Measurements from ENCODE around the gene THSD4. TPM values are rescaled to one million over a fixed set of nuclear protein-coding genes. Genes with fewer than 3 reads are reported as not detected.
A peak's percentile ranks its signal among the peaks of the same experiment; 100 is the strongest.

THSD4 gene
- total and polyA plus RNA-seq, 2 of the 4 experiments (the other 2 are of a cell fraction): 25.5 to 31.1 TPM

DNA sequence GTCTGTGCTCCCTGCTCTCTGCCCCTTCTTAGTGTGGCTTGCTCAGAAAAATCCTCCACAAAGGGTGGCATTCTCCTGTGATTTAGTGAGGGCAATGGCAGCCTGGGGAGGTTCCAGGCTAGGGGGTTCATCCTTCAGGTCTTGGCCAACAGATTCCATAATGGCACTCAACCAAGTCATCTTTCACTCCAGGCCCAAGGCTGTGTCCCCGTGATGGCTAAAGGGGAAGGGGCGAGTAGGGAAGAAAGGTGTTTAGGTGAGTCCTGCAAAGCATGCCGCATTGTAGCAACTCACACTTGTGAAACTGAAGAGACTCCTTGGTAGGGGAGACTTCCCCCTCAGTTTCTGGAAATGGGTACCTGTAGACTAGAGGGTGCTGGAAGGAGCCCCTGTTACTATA is 105.6 kb downstream of the THSD4 start:
- H3K56ac ChIP-seq (ENCODE audit: extremely low read depth, insufficient read depth, low read length): no peak overlapping the region; the same call in 1 of the 2 replicates
- peak overlapping the region; percentile 40 to 78; a peak in 3 of 4 replicates for H4K8ac ChIP-seq (ENCODE audit: low read depth in 2 of 2, low read length in 2 of 2)
- no peaks in the 10 kb centered on the region for H4K20me1 ChIP-seq (ENCODE audit: insufficient read depth, low read length)
- no peak overlapping the region for H3K9ac ChIP-seq (ENCODE audit: low read depth, low read length)
- in situ Hi-C loops (cut with MboI; ENCODE audit: low sequenced_read_pairs): no loop called here
- TF ChIP-seq CEBPB (IDR thresholded peaks at IDR 0.05; ENCODE audit: low read depth, low read length) (no peak), POLR2A (IDR thresholded peaks at IDR 0.05; ENCODE audit: low read depth, low read length) (no peak), MXI1 (IDR thresholded peaks at IDR 0.05; ENCODE audit: borderline replicate concordance, low read depth, low read length) (no peak), MAZ (IDR thresholded peaks at IDR 0.05; ENCODE audit: borderline replicate concordance, low read depth, low read length) (no peak), RFX5 (IDR thresholded peaks at IDR 0.05; ENCODE audit: low read depth, low read length) (no peak), BHLHE40 (IDR thresholded peaks at IDR 0.05; ENCODE audit: low read depth, low read length) (no peak), RCOR1 (IDR thresholded peaks at IDR 0.05; ENCODE audit: insufficient replicate concordance, low read length) (no peak), NFE2L2 (IDR thresholded peaks at IDR 0.05; ENCODE audit: low read depth, low read length) (no peak), RAD21 (IDR thresholded peaks at IDR 0.05; ENCODE audit: low read length) (no peak), MAFK (IDR thresholded peaks at IDR 0.05; ENCODE audit: low read depth, low read length) (no peak)
- TF ChIP-seq, protein P1, sequence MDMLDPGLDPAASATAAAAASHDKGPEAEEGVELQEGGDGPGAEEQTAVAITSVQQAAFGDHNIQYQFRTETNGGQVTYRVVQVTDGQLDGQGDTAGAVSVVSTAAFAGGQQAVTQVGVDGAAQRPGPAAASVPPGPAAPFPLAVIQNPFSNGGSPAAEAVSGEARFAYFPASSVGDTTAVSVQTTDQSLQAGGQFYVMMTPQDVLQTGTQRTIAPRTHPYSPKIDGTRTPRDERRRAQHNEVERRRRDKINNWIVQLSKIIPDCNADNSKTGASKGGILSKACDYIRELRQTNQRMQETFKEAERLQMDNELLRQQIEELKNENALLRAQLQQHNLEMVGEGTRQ (IDR thresholded peaks at IDR 0.05; ENCODE audit: low read depth, low read length): no peak
- TF ChIP-seq, protein P2, sequence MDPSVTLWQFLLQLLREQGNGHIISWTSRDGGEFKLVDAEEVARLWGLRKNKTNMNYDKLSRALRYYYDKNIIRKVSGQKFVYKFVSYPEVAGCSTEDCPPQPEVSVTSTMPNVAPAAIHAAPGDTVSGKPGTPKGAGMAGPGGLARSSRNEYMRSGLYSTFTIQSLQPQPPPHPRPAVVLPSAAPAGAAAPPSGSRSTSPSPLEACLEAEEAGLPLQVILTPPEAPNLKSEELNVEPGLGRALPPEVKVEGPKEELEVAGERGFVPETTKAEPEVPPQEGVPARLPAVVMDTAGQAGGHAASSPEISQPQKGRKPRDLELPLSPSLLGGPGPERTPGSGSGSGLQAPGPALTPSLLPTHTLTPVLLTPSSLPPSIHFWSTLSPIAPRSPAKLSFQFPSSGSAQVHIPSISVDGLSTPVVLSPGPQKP (IDR thresholded peaks at IDR 0.05; ENCODE audit: borderline replicate concordance, low read depth, low read length): no peak
- TF ChIP-seq, protein P3, sequence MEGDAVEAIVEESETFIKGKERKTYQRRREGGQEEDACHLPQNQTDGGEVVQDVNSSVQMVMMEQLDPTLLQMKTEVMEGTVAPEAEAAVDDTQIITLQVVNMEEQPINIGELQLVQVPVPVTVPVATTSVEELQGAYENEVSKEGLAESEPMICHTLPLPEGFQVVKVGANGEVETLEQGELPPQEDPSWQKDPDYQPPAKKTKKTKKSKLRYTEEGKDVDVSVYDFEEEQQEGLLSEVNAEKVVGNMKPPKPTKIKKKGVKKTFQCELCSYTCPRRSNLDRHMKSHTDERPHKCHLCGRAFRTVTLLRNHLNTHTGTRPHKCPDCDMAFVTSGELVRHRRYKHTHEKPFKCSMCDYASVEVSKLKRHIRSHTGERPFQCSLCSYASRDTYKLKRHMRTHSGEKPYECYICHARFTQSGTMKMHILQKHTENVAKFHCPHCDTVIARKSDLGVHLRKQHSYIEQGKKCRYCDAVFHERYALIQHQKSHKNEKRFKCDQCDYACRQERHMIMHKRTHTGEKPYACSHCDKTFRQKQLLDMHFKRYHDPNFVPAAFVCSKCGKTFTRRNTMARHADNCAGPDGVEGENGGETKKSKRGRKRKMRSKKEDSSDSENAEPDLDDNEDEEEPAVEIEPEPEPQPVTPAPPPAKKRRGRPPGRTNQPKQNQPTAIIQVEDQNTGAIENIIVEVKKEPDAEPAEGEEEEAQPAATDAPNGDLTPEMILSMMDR (conservative IDR thresholded peaks at IDR 0.05; ENCODE audit: low read depth, low read length): no peak
- dilution Hi-C loops (cut with HindIII; ENCODE audit: low sequenced_read_pairs, unreplicated experiment): no loop called here
- H3K18ac ChIP-seq (ENCODE audit: low read depth, low read length): peak overlapping the region; percentile 75
- no peaks in the 10 kb centered on the region for H3K27me3 ChIP-seq (ENCODE audit: control insufficient read depth, insufficient read depth, low read length)
- no peak overlapping the region for H3K23ac ChIP-seq (ENCODE audit: low read depth, low read length)
- H3K9me3 ChIP-seq (ENCODE audit: control insufficient read depth, insufficient read depth, low read length): peaks cover 3% of the 10 kb centered on the region; the same call in 1 of the 2 replicates
- intact Hi-C loops (cut with micrococcal nuclease): no loop called here
- H2AK5ac ChIP-seq (ENCODE audit: low read depth, low read length): peak overlapping the region; percentile 76
- POLR2A ChIA-PET (ENCODE audit: unreplicated experiment): no interaction called here
- H2BK15ac ChIP-seq (ENCODE audit: low read depth, low read length): peak overlapping the region; percentile 77; the same call in 2 of the 3 replicates
- peak overlapping the region; percentile 50 for H3K4ac ChIP-seq (ENCODE audit: low read depth, low read length)
- H4K5ac ChIP-seq (ENCODE audit: low read depth, low read length): peak overlapping the region; percentile 79
- peaks cover 14% of the 10 kb centered on the region for H3K9me1 ChIP-seq (ENCODE audit: insufficient read depth, low read length)
- no TSS peak for BruUV-seq (replicated peaks)
- no peak overlapping the region for H3K4me3 ChIP-seq (ENCODE audit: insufficient read depth, low read depth, low read length)
- H3K27ac ChIP-seq (ENCODE audit: insufficient read depth, low read length): peak overlapping the region; percentile 59
- peak overlapping the region; percentile 87 for H2BK5ac ChIP-seq (ENCODE audit: low read depth, low read length, poor library complexity, severe bottlenecking)
- H4K91ac ChIP-seq (ENCODE audit: insufficient read depth, low read depth, low read length): peak overlapping the region; percentile 65
- no peak overlapping the region for H2AK9ac ChIP-seq (replicated peaks; ENCODE audit: low read depth, low read length, poor library complexity)
- H2BK120ac ChIP-seq (ENCODE audit: low read depth, low read length): peak overlapping the region; percentile 62; the same call in 1 of the 2 replicates
- ATAC-seq (ENCODE audit: low read depth) (no peak), DNase-seq (no peak)
- peaks cover 6% of the 10 kb centered on the region; the same call in 1 of the 2 replicates for H3K36me3 ChIP-seq (ENCODE audit: control insufficient read depth, insufficient read depth, low read length)
- WGBS, 2 experiments (ENCODE audit: extremely low coverage in 2 of 2, insufficient read length in 1 of 2): no CpG with 5 or more reads among the region's 3 CpGs
- peak overlapping the region; percentile 68; the same call in 1 of the 2 replicates for H2BK20ac ChIP-seq (ENCODE audit: low read depth, low read length)
- peaks cover 22% of the 10 kb centered on the region for H3K4me1 ChIP-seq (ENCODE audit: control insufficient read depth, insufficient read depth, low read length)
- no peak overlapping the region for H3K4me2 ChIP-seq (ENCODE audit: low read depth, low read length)
- CTCF ChIA-PET: interaction anchor here (0.7 kb wide), 1 partner anchor 246 kb away, joined by 3 read pairs; no protein-coding TSS in a partner anchor
- H3K14ac ChIP-seq (replicated peaks; ENCODE audit: low read depth, low read length): peak overlapping the region; percentile 63
- no peak overlapping the region for H2AFZ ChIP-seq (replicated peaks; ENCODE audit: low read length, poor library complexity)
- peaks cover 5 to 35% of the 10 kb centered on the region in 2 experiments; a peak in 3 of 4 replicates for H3K79me1 ChIP-seq (ENCODE audit: low read depth in 1 of 2, low read length in 2 of 2)

All from IMR-90 (cell line).